ENCODE data around the gene SPECC1.
"Not testable (repeated sequence)": the region's sequence is repeated elsewhere in the genome, so short reads cannot be mapped to it uniquely, and the experiment has no call there.

DNA sequence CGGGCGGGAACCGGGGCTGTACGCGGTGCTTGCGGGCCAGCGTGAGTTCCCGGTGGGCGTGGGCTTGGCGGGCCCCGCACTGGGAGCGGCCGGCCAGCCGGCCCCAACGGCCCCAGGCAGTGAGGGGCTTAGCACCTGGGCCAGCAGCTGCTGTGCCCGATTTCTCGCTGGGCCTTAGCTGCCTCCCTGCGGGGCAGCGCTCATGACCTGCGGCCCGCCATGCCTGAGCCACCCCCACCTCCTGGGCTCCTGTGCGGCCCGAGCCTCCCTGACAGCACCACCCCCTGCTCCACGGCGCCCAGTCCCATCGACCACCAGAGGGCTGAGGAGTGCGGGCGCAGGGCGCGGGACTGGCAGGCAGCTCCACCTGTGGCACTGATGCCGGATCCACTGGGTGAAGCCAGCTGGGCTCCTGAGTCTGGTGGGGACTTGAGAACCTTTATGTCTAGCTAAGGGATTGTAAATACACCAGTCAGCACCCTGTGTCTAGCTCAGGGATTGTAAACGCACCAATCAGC is 7.4 kb downstream of the SPECC1 start:
- TF ChIP-seq, protein P1, sequence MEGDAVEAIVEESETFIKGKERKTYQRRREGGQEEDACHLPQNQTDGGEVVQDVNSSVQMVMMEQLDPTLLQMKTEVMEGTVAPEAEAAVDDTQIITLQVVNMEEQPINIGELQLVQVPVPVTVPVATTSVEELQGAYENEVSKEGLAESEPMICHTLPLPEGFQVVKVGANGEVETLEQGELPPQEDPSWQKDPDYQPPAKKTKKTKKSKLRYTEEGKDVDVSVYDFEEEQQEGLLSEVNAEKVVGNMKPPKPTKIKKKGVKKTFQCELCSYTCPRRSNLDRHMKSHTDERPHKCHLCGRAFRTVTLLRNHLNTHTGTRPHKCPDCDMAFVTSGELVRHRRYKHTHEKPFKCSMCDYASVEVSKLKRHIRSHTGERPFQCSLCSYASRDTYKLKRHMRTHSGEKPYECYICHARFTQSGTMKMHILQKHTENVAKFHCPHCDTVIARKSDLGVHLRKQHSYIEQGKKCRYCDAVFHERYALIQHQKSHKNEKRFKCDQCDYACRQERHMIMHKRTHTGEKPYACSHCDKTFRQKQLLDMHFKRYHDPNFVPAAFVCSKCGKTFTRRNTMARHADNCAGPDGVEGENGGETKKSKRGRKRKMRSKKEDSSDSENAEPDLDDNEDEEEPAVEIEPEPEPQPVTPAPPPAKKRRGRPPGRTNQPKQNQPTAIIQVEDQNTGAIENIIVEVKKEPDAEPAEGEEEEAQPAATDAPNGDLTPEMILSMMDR (IDR thresholded peaks at IDR 0.05) = not testable (repeated sequence)
- not testable (repeated sequence) for TF ChIP-seq POLR2A, POLR2AphosphoS5, EP300 (IDR thresholded peaks at IDR 0.05)

All from sigmoid colon (tissue), 4 donors.